Measurements from ENCODE around the gene PCGF3. TPM values are rescaled to one million over a fixed set of nuclear protein-coding genes. Genes with fewer than 3 reads are reported as not detected.
"Not testable (repeated sequence)": the region's sequence is repeated elsewhere in the genome, so short reads cannot be mapped to it uniquely, and the experiment has no call there.

PCGF3 gene
- total and polyA plus RNA-seq, 2 donors: 30.6 to 93.4 TPM

DNA sequence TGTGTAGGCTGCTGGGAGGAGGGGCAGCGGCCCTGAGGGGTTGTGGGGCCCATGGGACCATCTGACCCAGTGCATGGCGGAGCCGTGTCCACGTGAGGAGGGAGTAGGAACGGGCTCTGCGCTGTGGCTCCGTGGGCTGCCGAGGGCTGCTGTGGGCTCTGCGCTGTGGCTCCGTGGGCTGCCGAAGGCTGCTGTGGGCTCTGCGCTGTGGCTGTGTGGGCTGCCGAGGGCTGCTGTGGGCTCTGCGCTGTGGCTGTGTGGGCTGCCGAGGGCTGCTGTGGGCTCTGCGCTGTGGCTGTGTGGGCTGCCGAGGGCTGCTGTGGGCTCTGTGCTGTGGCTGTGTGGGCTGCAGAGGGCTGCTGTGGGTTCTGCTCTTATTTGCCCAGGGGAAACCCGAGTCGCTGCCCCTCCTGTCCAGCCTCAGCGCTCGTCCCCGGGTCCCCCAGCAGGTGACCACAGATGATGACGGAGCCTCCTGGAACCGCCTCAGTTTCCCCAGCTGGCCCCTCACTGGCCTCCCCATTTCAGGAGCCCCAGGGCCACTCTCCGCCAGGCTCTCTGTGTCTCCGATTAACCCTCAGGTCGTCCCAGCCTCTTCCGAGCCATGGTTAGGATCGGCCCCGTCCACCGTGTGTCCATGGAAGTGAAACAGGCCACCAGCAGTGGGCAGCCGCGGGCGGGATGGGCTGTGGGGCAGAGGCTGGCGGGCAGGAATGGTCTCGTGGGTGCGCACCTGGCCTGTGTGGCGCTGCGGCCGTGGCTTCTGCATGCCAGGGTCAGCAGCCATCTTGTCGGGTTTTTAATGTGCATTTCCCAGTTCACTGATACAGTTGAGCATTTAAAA is 20.0 kb downstream of the PCGF3 start:
- Histone ChIP-seq H3K27me3 (ENCODE audit: control insufficient read depth in 2 of 2, insufficient read depth in 1 of 2, low read length in 1 of 2) (no peaks in the 10 kb centered on the region), H3K4me1 (ENCODE audit: control insufficient read depth in 2 of 2, insufficient read depth in 2 of 2, low read length in 2 of 2) (no peaks in the 10 kb centered on the region), H3K4me3 (ENCODE audit: low read length in 2 of 2) (no peak overlapping the region), H3K36me3 (ENCODE audit: control insufficient read depth in 2 of 2, insufficient read depth in 2 of 2, low read length in 1 of 2) (peaks cover 8 to 38% of the 10 kb centered on the region in 2 donors), H3K27ac (ENCODE audit: low read depth in 1 of 2, low read length in 1 of 2) (no peak overlapping the region), H3K9me3 (ENCODE audit: control insufficient read depth in 2 of 2, insufficient read depth in 1 of 2, low read length in 1 of 2) (peaks cover 2 to 14% of the 10 kb centered on the region in 2 donors)
- WGBS: 96% methylated on average over 41 of the region's 41 CpGs
- DNase-seq (ENCODE audit: low read depth in 6 of 9, low spot score in 9 of 9): no peak

DNA sequence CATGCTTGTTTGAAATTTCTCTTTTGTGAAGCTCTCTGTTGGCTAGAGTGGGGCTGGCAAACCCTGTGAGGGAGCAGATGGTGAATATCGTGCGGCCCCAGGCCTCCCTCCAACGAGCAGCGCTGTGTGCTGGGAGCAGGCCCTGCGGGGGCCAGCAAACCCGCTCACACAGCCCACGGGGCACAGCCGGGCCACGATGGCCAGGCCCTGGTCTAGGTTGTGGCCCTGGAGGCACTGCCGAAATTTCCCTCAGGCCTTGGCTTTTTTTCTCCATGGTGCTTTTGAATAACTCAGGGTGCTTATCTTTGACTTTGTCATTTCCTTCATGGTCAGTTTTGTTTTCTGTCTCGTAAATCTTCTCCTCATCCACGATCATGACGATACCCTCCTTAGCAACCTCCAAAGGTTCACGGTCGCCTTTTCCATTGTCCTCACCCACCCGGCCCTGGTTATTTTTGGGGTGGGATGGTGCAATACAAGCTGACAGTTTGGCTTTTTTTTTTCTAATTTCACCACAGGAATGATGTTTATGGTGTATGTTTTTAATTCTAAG is 20.7 kb downstream of the PCGF3 start:
- Histone ChIP-seq H3K27me3 (ENCODE audit: control insufficient read depth in 2 of 2, insufficient read depth in 1 of 2, low read length in 1 of 2) (no peaks in the 10 kb centered on the region), H3K27ac (ENCODE audit: low read depth in 1 of 2, low read length in 1 of 2) (no peak overlapping the region), H3K4me3 (ENCODE audit: low read length in 2 of 2) (no peak overlapping the region), H3K36me3 (ENCODE audit: control insufficient read depth in 2 of 2, insufficient read depth in 2 of 2, low read length in 1 of 2) (peaks cover 15 to 40% of the 10 kb centered on the region in 2 donors), H3K9me3 (ENCODE audit: control insufficient read depth in 2 of 2, insufficient read depth in 1 of 2, low read length in 1 of 2) (peaks cover 2 to 16% of the 10 kb centered on the region in 2 donors), H3K4me1 (ENCODE audit: control insufficient read depth in 2 of 2, insufficient read depth in 2 of 2, low read length in 2 of 2) (no peaks in the 10 kb centered on the region)
- WGBS: 84% methylated on average over 16 of the region's 16 CpGs
- DNase-seq (ENCODE audit: low read depth in 6 of 9, low spot score in 9 of 9): no peak

DNA sequence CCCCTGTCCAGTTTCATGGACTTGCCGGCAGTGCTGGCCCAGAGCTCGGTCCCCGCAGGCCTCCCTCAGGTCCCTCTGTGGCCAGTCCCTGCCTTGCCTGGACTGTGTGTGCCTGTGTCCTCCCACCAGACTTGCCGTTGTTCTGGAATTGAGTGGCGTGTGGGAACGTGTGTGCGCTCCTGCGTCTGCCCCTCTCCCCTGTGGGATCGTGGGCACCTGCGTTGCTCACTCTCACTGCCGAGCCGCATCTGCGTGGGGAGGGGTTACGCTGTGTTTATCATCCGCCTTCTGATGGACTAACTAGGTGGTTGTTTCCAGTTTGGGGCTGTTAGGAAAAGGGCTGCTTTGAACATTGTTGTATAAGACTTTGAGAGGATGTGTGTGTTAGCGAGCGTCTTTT is 21.2 kb downstream of the PCGF3 start:
- WGBS: 94% methylated on average over 17 of the region's 17 CpGs

DNA sequence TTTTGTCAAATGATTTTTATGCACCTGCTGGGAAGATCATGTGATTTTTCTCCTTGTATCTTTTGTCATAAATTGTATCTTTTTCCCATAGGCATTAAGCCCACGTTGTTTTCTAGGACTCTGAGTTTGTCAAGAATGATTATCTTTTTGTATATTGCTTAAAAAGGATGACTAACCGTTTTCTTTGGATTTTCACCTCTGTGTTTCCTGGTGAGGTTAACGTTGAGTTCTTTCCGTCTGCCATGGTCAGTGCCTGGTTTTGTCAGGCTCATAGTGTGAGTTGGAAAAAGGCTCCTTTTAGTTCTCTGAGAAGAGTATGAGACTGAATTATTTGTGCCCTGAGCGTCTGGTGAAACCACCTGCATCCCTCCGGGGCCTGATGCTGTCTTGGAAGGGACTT is 21.9 kb downstream of the PCGF3 start:
- H3K4me1 ChIP-seq (ENCODE audit: control insufficient read depth in 2 of 2, insufficient read depth in 2 of 2, low read length in 2 of 2): no peaks in the 10 kb centered on the region
- no peak for DNase-seq (ENCODE audit: low read depth in 6 of 9, low spot score in 9 of 9)
- H3K36me3 ChIP-seq (ENCODE audit: control insufficient read depth in 2 of 2, insufficient read depth in 2 of 2, low read length in 1 of 2): peaks cover 19 to 38% of the 10 kb centered on the region in 2 donors
- no peak overlapping the region for H3K4me3 ChIP-seq (ENCODE audit: low read length in 2 of 2)
- WGBS: 94% methylated on average over 6 of the region's 6 CpGs
- no peak overlapping the region for H3K27ac ChIP-seq (ENCODE audit: low read depth in 1 of 2, low read length in 1 of 2)
- H3K9me3 ChIP-seq (ENCODE audit: control insufficient read depth in 2 of 2, insufficient read depth in 1 of 2, low read length in 1 of 2): peaks cover 0 to 17% of the 10 kb centered on the region in 2 donors
- H3K27me3 ChIP-seq (ENCODE audit: control insufficient read depth in 2 of 2, insufficient read depth in 1 of 2, low read length in 1 of 2): no peaks in the 10 kb centered on the region

More for the DNA sequence above, 21.2 kb downstream of the PCGF3 start:
- no peaks in the 10 kb centered on the region for H3K4me1 ChIP-seq (ENCODE audit: control insufficient read depth in 2 of 2, insufficient read depth in 2 of 2, low read length in 2 of 2)
- H3K27me3 ChIP-seq (ENCODE audit: control insufficient read depth in 2 of 2, insufficient read depth in 1 of 2, low read length in 1 of 2): no peaks in the 10 kb centered on the region
- H3K36me3 ChIP-seq (ENCODE audit: control insufficient read depth in 2 of 2, insufficient read depth in 2 of 2, low read length in 1 of 2): peaks cover 16 to 37% of the 10 kb centered on the region in 2 donors
- no peak overlapping the region for H3K4me3 ChIP-seq (ENCODE audit: low read length in 2 of 2)
- no peak for DNase-seq (ENCODE audit: low read depth in 6 of 9, low spot score in 9 of 9)
- peaks cover 2 to 17% of the 10 kb centered on the region in 2 donors for H3K9me3 ChIP-seq (ENCODE audit: control insufficient read depth in 2 of 2, insufficient read depth in 1 of 2, low read length in 1 of 2)
- H3K27ac ChIP-seq (ENCODE audit: low read depth in 1 of 2, low read length in 1 of 2): no peak overlapping the region

DNA sequence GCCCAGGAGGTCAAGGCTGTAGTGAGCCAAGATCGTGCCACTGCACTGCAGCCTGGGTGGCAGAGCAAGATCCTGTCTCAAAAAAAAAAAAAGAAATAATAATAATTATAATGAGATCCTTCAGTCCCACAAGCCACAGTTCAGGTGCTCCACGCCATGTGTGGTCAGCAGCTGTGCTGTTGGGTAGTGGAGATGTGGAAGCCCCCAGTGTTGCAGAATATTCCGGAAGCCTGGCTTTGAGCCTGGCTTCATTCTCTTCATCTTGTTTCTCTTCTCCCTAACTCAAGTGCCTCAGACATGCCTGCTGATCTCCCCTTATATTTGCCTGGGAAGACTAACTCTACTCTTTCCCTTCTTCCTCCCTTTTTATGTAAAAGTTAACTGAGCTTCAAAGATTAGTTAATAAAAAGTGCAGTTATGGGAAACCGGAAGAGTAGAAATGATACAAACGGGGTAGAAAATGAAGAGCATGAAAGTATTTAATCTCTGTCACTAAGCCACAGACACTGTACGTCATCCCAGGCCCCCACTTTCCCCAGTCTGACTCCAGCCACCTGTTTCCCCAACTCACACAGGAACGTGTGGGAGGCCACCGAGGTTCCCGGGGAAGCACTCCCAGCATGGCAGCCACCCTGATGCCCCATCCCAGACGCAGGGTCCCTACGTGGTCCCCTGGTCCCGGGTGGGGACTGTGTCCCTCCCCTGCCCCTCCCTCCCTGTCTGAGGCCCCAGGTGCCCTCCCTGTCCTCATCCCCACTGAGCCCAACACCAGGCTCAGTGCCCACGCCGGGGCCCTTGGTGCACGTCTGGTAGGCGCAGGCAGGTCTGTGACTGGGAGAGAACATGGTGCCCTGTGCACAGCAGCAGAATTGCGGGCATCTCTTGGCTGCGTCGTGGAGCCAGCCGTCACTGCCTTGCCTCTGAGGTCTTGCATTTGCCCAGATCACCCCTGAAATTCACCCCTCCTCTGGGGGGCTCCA is 24.0 kb downstream of the PCGF3 start:
- Histone ChIP-seq H3K4me3 (ENCODE audit: low read length in 2 of 2) (no peak overlapping the region), H3K36me3 (ENCODE audit: control insufficient read depth in 2 of 2, insufficient read depth in 2 of 2, low read length in 1 of 2) (peaks cover 30 to 46% of the 10 kb centered on the region in 2 donors), H3K4me1 (ENCODE audit: control insufficient read depth in 2 of 2, insufficient read depth in 2 of 2, low read length in 2 of 2) (no peaks in the 10 kb centered on the region), H3K27ac (ENCODE audit: low read depth in 1 of 2, low read length in 1 of 2) (no peak overlapping the region), H3K9me3 (ENCODE audit: control insufficient read depth in 2 of 2, insufficient read depth in 1 of 2, low read length in 1 of 2) (peaks cover 0 to 17% of the 10 kb centered on the region in 2 donors), H3K27me3 (ENCODE audit: control insufficient read depth in 2 of 2, insufficient read depth in 1 of 2, low read length in 1 of 2) (no peaks in the 10 kb centered on the region)
- WGBS: 96% methylated on average over 20 of the region's 20 CpGs
- DNase-seq (ENCODE audit: low read depth in 6 of 9, low spot score in 9 of 9): no peak

DNA sequence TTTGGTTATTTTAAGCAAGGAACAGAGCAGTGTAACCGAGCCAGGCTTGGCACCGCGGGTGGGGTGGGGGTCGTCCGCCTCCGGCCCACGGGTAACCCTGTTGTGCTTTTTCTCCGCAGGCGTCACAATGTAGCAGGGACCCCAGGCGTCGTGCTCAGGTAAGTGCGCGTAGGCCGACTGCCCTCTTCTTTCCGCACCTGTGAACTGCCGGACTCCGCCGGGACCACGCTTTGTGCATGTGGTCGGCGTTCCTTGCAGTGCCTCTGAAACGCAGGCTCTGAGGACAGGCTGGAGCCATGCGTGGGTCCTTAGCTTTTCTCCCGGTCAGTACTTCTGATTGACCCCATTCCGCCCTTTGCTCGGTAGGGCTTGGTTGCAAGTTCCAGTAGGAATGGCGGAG is 24.9 kb downstream of the PCGF3 start:
- Histone ChIP-seq H3K4me3 (ENCODE audit: low read length in 2 of 2) (no peak overlapping the region), H3K9me3 (ENCODE audit: control insufficient read depth in 2 of 2, insufficient read depth in 1 of 2, low read length in 1 of 2) (peaks cover 0 to 17% of the 10 kb centered on the region in 2 donors), H3K27ac (ENCODE audit: low read depth in 1 of 2, low read length in 1 of 2) (no peak overlapping the region), H3K27me3 (ENCODE audit: control insufficient read depth in 2 of 2, insufficient read depth in 1 of 2, low read length in 1 of 2) (no peaks in the 10 kb centered on the region), H3K36me3 (ENCODE audit: control insufficient read depth in 2 of 2, insufficient read depth in 2 of 2, low read length in 1 of 2) (peaks cover 37 to 55% of the 10 kb centered on the region in 2 donors), H3K4me1 (ENCODE audit: control insufficient read depth in 2 of 2, insufficient read depth in 2 of 2, low read length in 2 of 2) (no peaks in the 10 kb centered on the region)
- 99% methylated on average over 27 of the region's 27 CpGs for WGBS
- DNase-seq (ENCODE audit: low read depth in 6 of 9, low spot score in 9 of 9): no peak

DNA sequence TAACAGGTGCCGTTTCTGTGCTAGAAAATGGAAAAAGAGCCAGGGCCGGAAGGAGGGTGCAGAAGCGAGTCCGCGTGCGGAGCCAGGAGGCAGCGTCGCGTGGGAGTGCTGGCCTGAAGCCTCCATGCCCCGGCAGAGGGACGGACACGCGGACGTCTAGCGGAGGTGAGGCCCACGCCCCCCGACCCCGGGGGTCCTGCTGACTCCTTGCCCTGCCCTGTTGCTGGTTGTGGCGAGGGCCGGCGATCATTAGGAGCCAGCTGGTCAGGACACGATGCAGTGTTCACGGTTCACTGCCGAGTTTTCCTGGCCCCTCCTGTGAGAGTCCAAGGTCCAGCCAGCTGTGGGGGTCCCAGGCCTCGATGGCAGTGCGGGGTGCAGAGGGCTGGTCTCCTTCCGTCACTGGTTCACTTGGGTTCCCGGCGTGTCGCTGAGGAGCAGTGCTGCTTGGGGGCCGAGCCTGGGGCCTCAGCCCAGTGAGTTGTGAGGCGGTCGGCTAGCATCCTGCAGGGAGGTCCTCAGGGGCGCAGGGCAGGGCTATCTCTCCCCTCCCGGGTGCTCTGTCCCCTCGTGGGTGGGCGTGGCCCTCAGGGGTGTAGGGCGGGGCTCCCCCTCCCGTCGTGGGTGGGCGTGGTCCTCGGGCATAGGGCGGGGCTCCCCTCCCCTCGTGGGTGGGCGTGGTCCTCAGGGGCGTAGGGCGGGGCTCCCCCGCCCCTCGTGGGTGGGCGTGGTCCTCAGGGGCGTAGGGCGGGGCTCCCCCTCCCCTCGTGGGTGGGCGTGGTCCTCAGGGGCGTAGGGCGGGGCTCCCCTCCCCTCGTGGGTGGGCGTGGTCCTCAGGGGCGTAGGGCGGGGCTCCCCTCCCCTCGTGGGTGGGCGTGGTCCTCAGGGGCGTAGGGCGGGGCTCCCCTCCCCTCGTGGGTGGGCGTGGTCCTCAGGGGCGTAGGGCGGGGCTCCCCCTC is 25.6 kb downstream of the PCGF3 start:
- not testable (repeated sequence) for H3K27me3 ChIP-seq (ENCODE audit: control insufficient read depth in 2 of 2, insufficient read depth in 1 of 2, low read length in 1 of 2); DNase-seq (ENCODE audit: low read depth in 6 of 9, low spot score in 9 of 9); H3K27ac ChIP-seq (ENCODE audit: low read depth in 1 of 2, low read length in 1 of 2); H3K4me3 ChIP-seq (ENCODE audit: low read length in 2 of 2); H3K4me1 ChIP-seq (ENCODE audit: control insufficient read depth in 2 of 2, insufficient read depth in 2 of 2, low read length in 2 of 2)
- Histone ChIP-seq H3K36me3 (ENCODE audit: control insufficient read depth in 2 of 2, insufficient read depth in 2 of 2, low read length in 1 of 2) (peaks cover 42 to 59% of the 10 kb centered on the region in 2 donors), H3K9me3 (ENCODE audit: control insufficient read depth in 2 of 2, insufficient read depth in 1 of 2, low read length in 1 of 2) (peaks cover 0 to 17% of the 10 kb centered on the region in 2 donors)
- WGBS: 97% methylated on average over 53 of the region's 68 CpGs

DNA sequence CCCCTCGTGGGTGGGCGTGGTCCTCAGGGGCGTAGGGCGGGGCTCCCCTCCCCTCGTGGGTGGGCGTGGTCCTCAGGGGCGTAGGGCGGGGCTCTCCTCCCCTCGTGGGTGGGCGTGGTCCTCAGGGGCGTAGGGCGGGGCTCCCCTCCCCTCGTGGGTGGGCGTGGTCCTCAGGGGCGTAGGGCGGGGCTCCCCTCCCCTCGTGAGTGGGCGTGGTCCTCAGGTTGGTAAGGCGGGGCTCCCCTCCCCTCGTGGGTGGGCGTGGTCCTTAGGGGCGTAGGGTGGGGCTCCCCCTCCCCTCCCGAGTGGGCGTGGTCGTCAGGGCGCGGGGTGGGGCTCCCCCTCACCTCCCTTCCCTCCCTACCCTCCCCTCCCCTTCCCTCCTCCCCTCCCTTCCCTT is 26.3 kb downstream of the PCGF3 start:
- WGBS: 95% methylated on average over 24 of the region's 27 CpGs
- not testable (repeated sequence) for H3K4me3 ChIP-seq (ENCODE audit: low read length in 2 of 2); DNase-seq (ENCODE audit: low read depth in 6 of 9, low spot score in 9 of 9); H3K4me1 ChIP-seq (ENCODE audit: control insufficient read depth in 2 of 2, insufficient read depth in 2 of 2, low read length in 2 of 2); H3K27me3 ChIP-seq (ENCODE audit: control insufficient read depth in 2 of 2, insufficient read depth in 1 of 2, low read length in 1 of 2); H3K27ac ChIP-seq (ENCODE audit: low read depth in 1 of 2, low read length in 1 of 2)
- peaks cover 46 to 67% of the 10 kb centered on the region in 2 donors for H3K36me3 ChIP-seq (ENCODE audit: control insufficient read depth in 2 of 2, insufficient read depth in 2 of 2, low read length in 1 of 2)
- H3K9me3 ChIP-seq (ENCODE audit: control insufficient read depth in 2 of 2, insufficient read depth in 1 of 2, low read length in 1 of 2): peaks cover 0 to 17% of the 10 kb centered on the region in 2 donors

Measured in thymus (tissue), 11 donors.